GM18520 (cell line): ENCODE results near the gene HS3ST4.
"Not testable (repeated sequence)": the region's sequence is repeated elsewhere in the genome, so short reads cannot be mapped to it uniquely, and the experiment has no call there.

ENCODE experiments used
- ATAC-seq: cut with Tn5 transposase; IDR thresholded peaks from one replicate; pipeline ENCODE4 v1.9.1; 2021; ENCODE audit not compliant: unreplicated experiment

HS3ST4 gene

GRCh38 chr16:26078716-26079355 is 387.1 kb downstream of the HS3ST4 start:
- ATAC-seq = no peak

- ATAC-seq = no peak
These were observed 395.3 kb downstream of the HS3ST4 start for GRCh38 chr16:26087091-26087490.

- ATAC-seq = no peak
These were observed 399.8 kb downstream of the HS3ST4 start for GRCh38 chr16:26091511-26091910.

- not testable (repeated sequence) for ATAC-seq
These were observed 406.4 kb downstream of the HS3ST4 start for GRCh38 chr16:26098206-26098605.

- ATAC-seq = no peak
These were observed 410.6 kb downstream of the HS3ST4 start for GRCh38 chr16:26102369-26102768.

- ATAC-seq = no peak
These were observed 417.2 kb downstream of the HS3ST4 start for GRCh38 chr16:26108836-26109505.

GRCh38 chr16:26111900-26112299 is 420.1 kb downstream of the HS3ST4 start:
- ATAC-seq = no peak

GRCh38 chr16:26118575-26118974 is 426.8 kb downstream of the HS3ST4 start:
- no peak for ATAC-seq

- ATAC-seq = no peak
These were observed 429.0 kb downstream of the HS3ST4 start for GRCh38 chr16:26120729-26121128.

GRCh38 chr16:26128296-26128695 is 436.5 kb downstream of the HS3ST4 start:
- ATAC-seq = no peak

GRCh38 chr16:26129997-26130396 is 438.2 kb downstream of the HS3ST4 start:
- ATAC-seq = no peak

- ATAC-seq = no peak
These were observed 441.8 kb downstream of the HS3ST4 start for GRCh38 chr16:26133416-26134093.

GRCh38 chr16:26134588-26134987 is 442.8 kb downstream of the HS3ST4 start:
- ATAC-seq = no peak

GRCh38 chr16:26137956-26138355 is 446.2 kb downstream of the HS3ST4 start:
- no peak for ATAC-seq

- no peak for ATAC-seq
These were observed 447.3 kb downstream of the HS3ST4 start for GRCh38 chr16:26139091-26139490.

GRCh38 chr16:26139884-26140283 is 448.1 kb downstream of the HS3ST4 start:
- ATAC-seq = no peak

- no peak for ATAC-seq
These were observed 457.8 kb downstream of the HS3ST4 start for GRCh38 chr16:26149364-26150190.

- ATAC-seq = no peak
These were observed 463.5 kb downstream of the HS3ST4 start for GRCh38 chr16:26155221-26155620.

GRCh38 chr16:26157319-26157718 is 465.6 kb downstream of the HS3ST4 start:
- ATAC-seq = no peak

GRCh38 chr16:26158142-26158759 is 466.5 kb downstream of the HS3ST4 start:
- ATAC-seq = no peak
